H9 (cell line): ENCODE data around the gene CLDND1. TPM values are rescaled to one million over a fixed set of nuclear protein-coding genes. Genes with fewer than 3 reads are reported as not detected.

Experiments
- DNase-seq: peaks from one replicate; pipeline ENCODE4 v3.0.0-alpha.2; 2017
- H2AFZ ChIP-seq: one replicate; pipeline ENCODE4 v1.6.1; 2013; ENCODE audit warnings: mild to moderate bottlenecking, low read length, control low read depth, moderate library complexity
- H2AK5ac ChIP-seq: 2 replicates; pipeline ENCODE4 v1.6.1; 2013; ENCODE audit warnings: low read length, control low read depth, mixed read lengths; ENCODE audit not compliant: insufficient read length
- H2BK120ac ChIP-seq: one replicate; pipeline ENCODE4 v1.6.1; 2013; ENCODE audit warnings: low read depth, mild to moderate bottlenecking, low read length, control low read depth, inconsistent platforms; ENCODE audit not compliant: poor library complexity, severe bottlenecking
- H2BK12ac ChIP-seq: 2 replicates; pipeline ENCODE4 v1.6.1; 2013; ENCODE audit warnings: low read length, control low read depth, mixed read lengths, low read depth; ENCODE audit not compliant: insufficient read length
- H2BK15ac ChIP-seq: 2 replicates; pipeline ENCODE4 v1.6.1; 2013; ENCODE audit warnings: low read depth, low read length, control low read depth
- H2BK20ac ChIP-seq: one replicate; pipeline ENCODE4 v1.6.1; 2013; ENCODE audit warnings: low read depth, mild to moderate bottlenecking, low read length, control low read depth, inconsistent platforms; ENCODE audit not compliant: poor library complexity, severe bottlenecking
- H2BK5ac ChIP-seq: 2 replicates; pipeline ENCODE4 v1.6.1; 2013; ENCODE audit warnings: low read length, control low read depth, mixed read lengths; ENCODE audit not compliant: insufficient read length
- H3K14ac ChIP-seq: 2 replicates; pipeline ENCODE4 v1.6.1; 2013; ENCODE audit warnings: low read length, control low read depth; ENCODE audit not compliant: insufficient read depth
- H3K18ac ChIP-seq: 2 replicates; pipeline ENCODE4 v1.6.1; 2013; ENCODE audit warnings: low read depth, mild to moderate bottlenecking, mixed read lengths, low read length, control low read depth; ENCODE audit not compliant: insufficient read length
- H3K23ac ChIP-seq: 2 replicates; pipeline ENCODE4 v1.6.1; 2013; ENCODE audit warnings: low read length, control low read depth, mixed read lengths, low read depth; ENCODE audit not compliant: insufficient read length
- H3K23me2 ChIP-seq: 2 replicates; pipeline ENCODE4 v1.6.1; 2013; ENCODE audit warnings: low read depth, mild to moderate bottlenecking, mixed read lengths, low read length, control low read depth; ENCODE audit not compliant: insufficient read length, poor library complexity, severe bottlenecking
- H3K27ac ChIP-seq: 2 replicates; pipeline ENCODE4 v1.5.1; 2013; ENCODE audit warnings: low read length, control low read depth, mixed read lengths, low read depth; ENCODE audit not compliant: insufficient read length
- H3K27me3 ChIP-seq: 2 replicates; pipeline ENCODE4 v1.6.1; 2013; ENCODE audit warnings: low read length, control low read depth, inconsistent platforms; ENCODE audit not compliant: insufficient read depth
- H3K4ac ChIP-seq: 2 replicates; pipeline ENCODE4 v1.6.1; 2013; ENCODE audit warnings: low read depth, mild to moderate bottlenecking, control low read depth, inconsistent platforms, low read length, moderate library complexity
- H3K4me1 ChIP-seq: 2 replicates; pipeline ENCODE4 v1.6.1; 2013; ENCODE audit warnings: low read length, control low read depth, inconsistent platforms; ENCODE audit not compliant: insufficient read depth
- H3K4me2 ChIP-seq: 2 replicates; pipeline ENCODE4 v1.6.1; 2013; ENCODE audit warnings: low read length, control low read depth, mixed read lengths; ENCODE audit not compliant: insufficient read length, insufficient read depth
- H3K56ac ChIP-seq: 2 replicates; pipeline ENCODE4 v1.6.1; 2013; ENCODE audit warnings: low read depth, mild to moderate bottlenecking, mixed read lengths, low read length, control low read depth; ENCODE audit not compliant: insufficient read length
- H3K79me1 ChIP-seq: 2 replicates; pipeline ENCODE4 v1.6.1; 2013; ENCODE audit warnings: low read depth, mild to moderate bottlenecking, moderate library complexity, low read length, control low read depth, inconsistent platforms; ENCODE audit not compliant: insufficient read depth, poor library complexity, severe bottlenecking
- H3K79me2 ChIP-seq: 2 replicates; pipeline ENCODE4 v1.6.1; 2013; ENCODE audit warnings: low read length, control low read depth, inconsistent platforms; ENCODE audit not compliant: insufficient read depth
- H3K9ac ChIP-seq: 2 replicates; pipeline ENCODE4 v1.6.1; 2013; ENCODE audit warnings: low read length, control low read depth, mixed read lengths; ENCODE audit not compliant: insufficient read length; ENCODE audit errors: extremely low read depth
- H3K9me3 ChIP-seq: one replicate; pipeline ENCODE4 v1.6.1; 2013; ENCODE audit warnings: low read depth, low read length, inconsistent platforms; ENCODE audit not compliant: control insufficient read depth
- H3T11ph ChIP-seq: one replicate; pipeline ENCODE4 v1.6.1; 2013; ENCODE audit warnings: mild to moderate bottlenecking, low read length, control low read depth, inconsistent platforms
- H4K20me1 ChIP-seq: one replicate; pipeline ENCODE4 v1.6.1; 2013; ENCODE audit not compliant: control insufficient read depth, insufficient read length, insufficient read depth
- H4K5ac ChIP-seq: 2 replicates; pipeline ENCODE4 v1.6.1; 2013; ENCODE audit warnings: low read depth, mild to moderate bottlenecking, mixed read lengths, low read length, control low read depth; ENCODE audit not compliant: insufficient read length
- H4K8ac ChIP-seq: replicated peaks from 2 replicates; pipeline ENCODE4 v1.6.1; 2013; ENCODE audit warnings: low read length, control low read depth, mixed read lengths, low read depth; ENCODE audit not compliant: insufficient read length
- H4K91ac ChIP-seq: 2 replicates; pipeline ENCODE4 v1.6.1; 2013; ENCODE audit warnings: low read depth, mild to moderate bottlenecking, moderate library complexity, mixed read lengths, low read length, control low read depth; ENCODE audit not compliant: insufficient read length
- H3K27ac Mint-ChIP-seq, 3 experiments: 2 replicates in 2 of 3; 3 replicates in 1 of 3; pipeline ENCODE4 v1.8.0; 2020 to 2021; ENCODE audit warnings: mixed read lengths in 3 of 3, mild to moderate bottlenecking in 1 of 3, moderate library complexity in 1 of 3
- H3K27me3 Mint-ChIP-seq: 2 replicates; pipeline ENCODE4 v1.8.0; 2021; ENCODE audit warnings: low read depth, mild to moderate bottlenecking, moderate library complexity, mixed read lengths
- H3K36me3 Mint-ChIP-seq, 3 experiments: 2 replicates in 2 of 3; 3 replicates in 1 of 3; pipeline ENCODE4 v1.8.0; 2020 to 2021; ENCODE audit warnings: low read depth in 3 of 3, mixed read lengths in 3 of 3; ENCODE audit not compliant: insufficient read depth in 1 of 3
- H3K4me1 Mint-ChIP-seq, 2 experiments: 2 replicates each; pipeline ENCODE4 v1.8.0; 2020; ENCODE audit warnings: mixed read lengths in 2 of 2
- H3K4me3 Mint-ChIP-seq, 2 experiments: 2 replicates in 1 of 2; 3 replicates in 1 of 2; pipeline ENCODE4 v1.8.0; 2020 to 2021; ENCODE audit warnings: mild to moderate bottlenecking in 2 of 2, mixed read lengths in 2 of 2, moderate library complexity in 1 of 2
- H3K9me3 Mint-ChIP-seq, 2 experiments: 2 replicates in 1 of 2; 3 replicates in 1 of 2; pipeline ENCODE4 v1.8.0; 2020; ENCODE audit warnings: mild to moderate bottlenecking in 2 of 2, mixed read lengths in 2 of 2, moderate library complexity in 1 of 2
- WGBS: extraction: QIAGEN DNeasy Blood & Tissue Kit; methylation state at CpG from one replicate; pipeline ENCODE4 v1.1.7; 2013; ENCODE audit warnings: missing lambda C conversion rate, low lambda C conversion rate, mixed read lengths; ENCODE audit not compliant: insufficient read length; ENCODE audit errors: extremely low coverage; 5-methylcytosine and 5-hydroxymethylcytosine counted together
- total RNA-seq: library from RNA; stranded (reverse); gene quantifications from 2 replicates; pipeline ENCODE4 v1.2.1, GENCODE V29; 2021
- TF ChIP-seq, protein P1 (sequence below): fragments of 200-600 bp; sonication (generic); conservative IDR thresholded peaks from 3 replicates; pipeline ENCODE4 v1.8.0; 2021; ENCODE audit warnings: antibody characterized with exemption, mild to moderate bottlenecking

The CLDND1 gene
- total RNA-seq, 1 experiment from 2014 or later, result 83.0 TPM

DNA sequence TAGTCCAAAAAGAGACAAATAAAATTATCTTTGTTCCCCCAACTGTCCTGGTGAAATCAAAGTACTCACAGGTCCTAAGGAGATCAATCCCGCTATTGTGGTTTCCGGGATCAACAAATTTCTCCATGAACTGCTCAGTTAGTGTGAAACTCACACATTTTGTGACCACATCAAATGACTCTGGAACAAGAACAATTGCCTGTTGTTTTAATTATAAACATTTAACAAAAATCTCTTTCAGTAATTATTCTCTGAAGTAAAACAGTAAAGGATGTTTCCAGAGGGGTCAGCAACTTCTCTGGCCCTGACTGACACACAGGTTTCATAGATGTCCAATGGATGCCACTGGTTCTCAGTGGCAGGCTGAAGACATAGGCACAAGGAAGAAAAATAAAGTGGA lies 3.9 kb downstream of the CLDND1 start:
- Histone ChIP-seq H2BK15ac (no peak overlapping the region), H3K4me2 (no peak overlapping the region), H3K9ac (no peak overlapping the region), H4K91ac (no peak overlapping the region), H3T11ph (no peak overlapping the region), H3K27ac (no peak overlapping the region), H2AFZ (no peak overlapping the region), H3K18ac (no peak overlapping the region), H4K8ac (no peak overlapping the region), H3K79me1 (no peaks in the 10 kb centered on the region), H3K23ac (no peak overlapping the region), H2BK12ac (no peak overlapping the region), H4K20me1 (no peaks in the 10 kb centered on the region), H2BK5ac (no peak overlapping the region), H3K9me3 (no peaks in the 10 kb centered on the region), H2AK5ac (no peak overlapping the region), H3K23me2 (peaks cover 9% of the 10 kb centered on the region), H3K27me3 (no peaks in the 10 kb centered on the region), H3K56ac (no peak overlapping the region), H2BK120ac (no peak overlapping the region), H3K4me1 (peaks cover 2% of the 10 kb centered on the region), H4K5ac (no peak overlapping the region), H3K79me2 (peaks cover 11% of the 10 kb centered on the region; the same call in 1 of the 2 replicates), H2BK20ac (no peak overlapping the region), H3K14ac (no peak overlapping the region), H3K4ac (no peak overlapping the region)
- WGBS, result no CpG with 5 or more reads among the region's 2 CpGs
- no peaks in the 10 kb centered on the region for H3K9me3 Mint-ChIP-seq
- no peak overlapping the region for H3K27ac Mint-ChIP-seq
- H3K4me1 Mint-ChIP-seq, result peaks cover 24 to 36% of the 10 kb centered on the region in 2 experiments
- peaks cover 17 to 52% (median 43%) of the 10 kb centered on the region in 3 experiments for H3K36me3 Mint-ChIP-seq
- no peak overlapping the region for H3K4me3 Mint-ChIP-seq
- TF ChIP-seq, protein P1, sequence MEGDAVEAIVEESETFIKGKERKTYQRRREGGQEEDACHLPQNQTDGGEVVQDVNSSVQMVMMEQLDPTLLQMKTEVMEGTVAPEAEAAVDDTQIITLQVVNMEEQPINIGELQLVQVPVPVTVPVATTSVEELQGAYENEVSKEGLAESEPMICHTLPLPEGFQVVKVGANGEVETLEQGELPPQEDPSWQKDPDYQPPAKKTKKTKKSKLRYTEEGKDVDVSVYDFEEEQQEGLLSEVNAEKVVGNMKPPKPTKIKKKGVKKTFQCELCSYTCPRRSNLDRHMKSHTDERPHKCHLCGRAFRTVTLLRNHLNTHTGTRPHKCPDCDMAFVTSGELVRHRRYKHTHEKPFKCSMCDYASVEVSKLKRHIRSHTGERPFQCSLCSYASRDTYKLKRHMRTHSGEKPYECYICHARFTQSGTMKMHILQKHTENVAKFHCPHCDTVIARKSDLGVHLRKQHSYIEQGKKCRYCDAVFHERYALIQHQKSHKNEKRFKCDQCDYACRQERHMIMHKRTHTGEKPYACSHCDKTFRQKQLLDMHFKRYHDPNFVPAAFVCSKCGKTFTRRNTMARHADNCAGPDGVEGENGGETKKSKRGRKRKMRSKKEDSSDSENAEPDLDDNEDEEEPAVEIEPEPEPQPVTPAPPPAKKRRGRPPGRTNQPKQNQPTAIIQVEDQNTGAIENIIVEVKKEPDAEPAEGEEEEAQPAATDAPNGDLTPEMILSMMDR, result no peak
- no peaks in the 10 kb centered on the region for H3K27me3 Mint-ChIP-seq
- no peak for DNase-seq
